ENCODE data around the gene PPARG.

Gene PPARG

DNA sequence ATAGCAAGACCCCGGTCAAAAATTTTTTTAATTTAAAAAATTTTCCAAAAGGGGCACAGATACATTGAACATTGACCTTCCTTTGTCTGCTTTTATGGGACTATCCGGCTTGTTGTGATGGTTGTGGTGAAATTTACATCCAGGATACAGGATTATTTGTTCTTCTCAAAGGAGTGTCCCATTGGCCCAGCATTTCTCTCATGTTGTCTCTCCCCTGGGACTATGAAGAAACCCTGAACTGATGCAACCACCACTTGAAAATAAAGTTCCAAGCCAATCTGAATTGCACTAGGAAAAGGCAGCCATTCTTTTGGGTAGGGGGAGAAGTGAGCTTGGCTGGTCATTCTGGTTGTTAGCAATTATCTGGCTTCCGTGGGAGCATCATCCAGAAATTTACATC lies 58.4 kb downstream of the PPARG start:
- Histone ChIP-seq H2BK120ac (ENCODE audit: low read depth, low read length) (no peak overlapping the region), H4K8ac (ENCODE audit: low read length) (no peak overlapping the region), H3K23ac (ENCODE audit: low read length in 2 of 2) (no peak overlapping the region), H3K4me1 (ENCODE audit: control insufficient read depth, insufficient read depth, low read depth, low read length) (no peaks in the 10 kb centered on the region), H3K27me3 (ENCODE audit: control insufficient read depth in 1 of 2, insufficient read depth in 1 of 2, low read length in 2 of 2) (no peaks in the 10 kb centered on the region), H2BK15ac (ENCODE audit: low read depth, poor library complexity, severe bottlenecking) (no peak overlapping the region), H2BK5ac (ENCODE audit: low read depth, low read length, poor library complexity, severe bottlenecking) (no peak overlapping the region), H3K9ac (ENCODE audit: low read length) (no peak overlapping the region), H2AK5ac (ENCODE audit: low read length, severe bottlenecking) (no peak overlapping the region), H3K79me1 (replicated peaks; ENCODE audit: low read length, poor library complexity, severe bottlenecking) (peaks cover 2% of the 10 kb centered on the region), H3K9me3 (ENCODE audit: control insufficient read depth, low read length) (no peaks in the 10 kb centered on the region), H3K4ac (ENCODE audit: low read depth in 1 of 2, low read length in 2 of 2) (no peak overlapping the region), H4K91ac (ENCODE audit: low read length) (no peak overlapping the region), H3K36me3 (ENCODE audit: control insufficient read depth in 1 of 2, insufficient read depth in 2 of 2, low read depth in 1 of 2, low read length in 2 of 2) (peaks cover 0 to 11% of the 10 kb centered on the region in 2 experiments), H3K4me2 (ENCODE audit: low read length, poor library complexity, severe bottlenecking) (no peak overlapping the region), H2AFZ (ENCODE audit: low read depth, low read length) (no peak overlapping the region), H2BK12ac (ENCODE audit: low read length in 2 of 2) (no peak overlapping the region), H3K27ac (ENCODE audit: low read length, poor library complexity, severe bottlenecking) (no peak overlapping the region), H3K14ac (ENCODE audit: low read length in 2 of 2) (no peak overlapping the region), H3K4me3 (ENCODE audit: insufficient read depth in 1 of 2, low read depth in 1 of 2, low read length in 2 of 2) (no peak overlapping the region), H3K18ac (ENCODE audit: low read depth in 1 of 2, low read length in 2 of 2) (no peak overlapping the region)
- peak; percentile 9 for DNase-seq
- WGBS = 100% methylated on average over 1 of the region's 3 CpGs

DNA sequence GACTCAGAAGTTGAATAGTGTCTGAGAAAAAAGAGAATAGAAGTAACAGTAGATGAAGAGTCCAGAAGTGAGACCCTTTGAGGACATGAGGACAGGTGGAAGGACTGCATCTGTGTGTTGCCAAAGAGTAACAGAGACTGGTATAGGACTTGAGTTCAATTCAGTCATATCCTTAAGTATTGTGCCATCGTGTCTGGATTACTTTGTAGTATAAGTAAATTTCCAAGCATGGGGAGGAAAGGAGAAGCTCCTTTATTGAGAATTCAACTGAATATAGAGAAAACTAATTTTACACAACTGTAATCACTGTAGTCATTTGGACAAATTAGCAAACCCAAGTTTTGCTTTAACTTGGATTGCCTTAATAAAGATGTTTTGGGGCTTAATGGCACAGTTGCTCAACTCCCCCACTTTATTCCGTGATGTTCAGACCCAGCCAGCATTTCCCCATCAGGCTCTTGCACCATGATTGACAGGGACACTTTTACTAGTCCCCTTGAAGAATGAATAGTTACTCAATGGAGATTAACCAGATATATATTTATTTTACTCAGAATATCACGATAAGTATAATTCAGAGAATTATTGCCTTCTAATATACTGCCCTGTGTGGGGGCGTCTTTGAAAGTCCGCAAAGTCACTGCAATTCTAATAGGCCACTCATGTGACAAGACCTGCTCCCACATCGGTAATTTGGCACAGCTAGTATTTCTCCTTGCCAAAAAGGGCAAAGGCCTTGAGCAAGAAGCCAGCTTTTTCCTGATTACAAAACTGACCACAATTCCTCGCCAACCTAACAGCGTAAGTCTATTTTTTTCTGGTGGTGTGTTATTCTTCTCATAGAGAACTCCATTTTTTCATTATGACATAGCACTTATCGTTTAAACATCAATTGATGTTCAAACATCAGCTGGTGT lies 61.3 kb downstream of the PPARG start:
- Histone ChIP-seq H3K27me3 (ENCODE audit: control insufficient read depth in 1 of 2, insufficient read depth in 1 of 2, low read length in 2 of 2) (no peaks in the 10 kb centered on the region), H3K4me1 (ENCODE audit: control insufficient read depth, insufficient read depth, low read depth, low read length) (no peaks in the 10 kb centered on the region), H3K4ac (ENCODE audit: low read depth in 1 of 2, low read length in 2 of 2) (no peak overlapping the region), H3K18ac (ENCODE audit: low read depth in 1 of 2, low read length in 2 of 2) (no peak overlapping the region), H3K23ac (ENCODE audit: low read length in 2 of 2) (no peak overlapping the region), H2BK15ac (ENCODE audit: low read depth, poor library complexity, severe bottlenecking) (no peak overlapping the region), H3K4me2 (ENCODE audit: low read length, poor library complexity, severe bottlenecking) (no peak overlapping the region), H3K27ac (ENCODE audit: low read length, poor library complexity, severe bottlenecking) (no peak overlapping the region), H2AFZ (ENCODE audit: low read depth, low read length) (no peak overlapping the region), H4K8ac (ENCODE audit: low read length) (no peak overlapping the region), H3K36me3 (ENCODE audit: control insufficient read depth in 1 of 2, insufficient read depth in 2 of 2, low read depth in 1 of 2, low read length in 2 of 2) (peaks cover 0 to 11% of the 10 kb centered on the region in 2 experiments), H2BK5ac (ENCODE audit: low read depth, low read length, poor library complexity, severe bottlenecking) (no peak overlapping the region), H3K79me1 (replicated peaks; ENCODE audit: low read length, poor library complexity, severe bottlenecking) (peaks cover 5% of the 10 kb centered on the region), H2BK120ac (ENCODE audit: low read depth, low read length) (no peak overlapping the region), H3K4me3 (ENCODE audit: insufficient read depth in 1 of 2, low read depth in 1 of 2, low read length in 2 of 2) (peak overlapping the region in 1 of 2 experiments; percentile 60), H2BK12ac (ENCODE audit: low read length in 2 of 2) (no peak overlapping the region), H3K14ac (ENCODE audit: low read length in 2 of 2) (no peak overlapping the region), H3K9ac (ENCODE audit: low read length) (peak overlapping the region; percentile 78), H2AK5ac (ENCODE audit: low read length, severe bottlenecking) (no peak overlapping the region), H3K9me3 (ENCODE audit: control insufficient read depth, low read length) (no peaks in the 10 kb centered on the region), H4K91ac (ENCODE audit: low read length) (no peak overlapping the region)
- DNase-seq = no peak
- 95% methylated on average over 4 of the region's 9 CpGs for WGBS

DNA sequence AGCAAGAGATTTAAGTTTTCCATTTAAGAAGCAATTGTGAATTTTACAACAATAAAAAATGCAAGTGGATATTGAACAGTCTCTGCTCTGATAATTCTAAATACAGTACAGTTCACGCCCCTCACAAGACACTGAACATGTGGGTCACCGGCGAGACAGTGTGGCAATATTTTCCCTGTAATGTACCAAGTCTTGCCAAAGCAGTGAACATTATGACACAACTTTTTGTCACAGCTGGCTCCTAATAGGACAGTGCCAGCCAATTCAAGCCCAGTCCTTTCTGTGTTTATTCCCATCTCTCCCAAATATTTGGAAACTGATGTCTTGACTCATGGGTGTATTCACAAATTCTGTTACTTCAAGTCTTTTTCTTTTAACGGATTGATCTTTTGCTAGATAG lies 62.3 kb downstream of the PPARG start:
- no peak overlapping the region for H3K27ac ChIP-seq (ENCODE audit: low read length, poor library complexity, severe bottlenecking)
- no peak overlapping the region for H4K8ac ChIP-seq (ENCODE audit: low read length)
- H3K14ac ChIP-seq (ENCODE audit: low read length in 2 of 2) = no peak overlapping the region
- H3K9me3 ChIP-seq (ENCODE audit: control insufficient read depth, low read length) = no peaks in the 10 kb centered on the region
- peak overlapping the region in 1 of 2 experiments; percentile 60 for H3K4me3 ChIP-seq (ENCODE audit: insufficient read depth in 1 of 2, low read depth in 1 of 2, low read length in 2 of 2)
- H3K23ac ChIP-seq (ENCODE audit: low read length in 2 of 2) = no peak overlapping the region
- no peak overlapping the region for H2BK5ac ChIP-seq (ENCODE audit: low read depth, low read length, poor library complexity, severe bottlenecking)
- no peak overlapping the region for H3K4me2 ChIP-seq (ENCODE audit: low read length, poor library complexity, severe bottlenecking)
- H3K36me3 ChIP-seq (ENCODE audit: control insufficient read depth in 1 of 2, insufficient read depth in 2 of 2, low read depth in 1 of 2, low read length in 2 of 2) = peaks cover 0 to 4% of the 10 kb centered on the region in 2 experiments
- H3K9ac ChIP-seq (ENCODE audit: low read length) = peak overlapping the region; percentile 78
- H2BK15ac ChIP-seq (ENCODE audit: low read depth, poor library complexity, severe bottlenecking) = no peak overlapping the region
- H3K4me1 ChIP-seq (ENCODE audit: control insufficient read depth, insufficient read depth, low read depth, low read length) = no peaks in the 10 kb centered on the region
- H2BK120ac ChIP-seq (ENCODE audit: low read depth, low read length) = no peak overlapping the region
- H4K91ac ChIP-seq (ENCODE audit: low read length) = no peak overlapping the region
- 97% methylated on average over 3 of the region's 4 CpGs for WGBS
- H2AK5ac ChIP-seq (ENCODE audit: low read length, severe bottlenecking) = no peak overlapping the region
- DNase-seq = peak; percentile 28
- no peak overlapping the region for H2BK12ac ChIP-seq (ENCODE audit: low read length in 2 of 2)
- peaks cover 6% of the 10 kb centered on the region for H3K79me1 ChIP-seq (replicated peaks; ENCODE audit: low read length, poor library complexity, severe bottlenecking)
- H2AFZ ChIP-seq (ENCODE audit: low read depth, low read length) = no peak overlapping the region
- no peaks in the 10 kb centered on the region for H3K27me3 ChIP-seq (ENCODE audit: control insufficient read depth in 1 of 2, insufficient read depth in 1 of 2, low read length in 2 of 2)
- H3K4ac ChIP-seq (ENCODE audit: low read depth in 1 of 2, low read length in 2 of 2) = no peak overlapping the region
- no peak overlapping the region for H3K18ac ChIP-seq (ENCODE audit: low read depth in 1 of 2, low read length in 2 of 2)

DNA sequence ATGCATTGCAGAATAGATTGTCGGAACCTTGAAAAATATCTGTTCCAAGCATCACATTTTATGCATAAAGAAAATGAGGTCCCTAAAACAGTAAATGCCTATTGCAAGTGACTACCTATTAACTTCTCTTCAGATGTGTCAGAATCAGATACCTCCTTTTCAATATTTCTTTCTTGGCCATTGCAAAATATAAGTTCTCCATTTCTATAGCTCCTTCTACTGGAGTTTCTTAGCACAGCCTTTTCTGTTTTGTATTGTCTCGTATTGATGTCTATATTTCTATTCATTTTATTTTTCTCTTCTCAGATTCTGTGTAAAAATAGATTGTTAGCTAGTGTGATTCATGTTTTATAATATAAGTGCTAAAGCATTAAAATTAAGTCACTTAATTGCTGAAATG lies 63.4 kb downstream of the PPARG start:
- Histone ChIP-seq H2AK5ac (ENCODE audit: low read length, severe bottlenecking) (no peak overlapping the region), H3K79me1 (replicated peaks; ENCODE audit: low read length, poor library complexity, severe bottlenecking) (peaks cover 8% of the 10 kb centered on the region), H2AFZ (ENCODE audit: low read depth, low read length) (no peak overlapping the region), H3K27me3 (ENCODE audit: control insufficient read depth in 1 of 2, insufficient read depth in 1 of 2, low read length in 2 of 2) (no peaks in the 10 kb centered on the region), H3K4ac (ENCODE audit: low read depth in 1 of 2, low read length in 2 of 2) (no peak overlapping the region), H3K36me3 (ENCODE audit: control insufficient read depth in 1 of 2, insufficient read depth in 2 of 2, low read depth in 1 of 2, low read length in 2 of 2) (peaks cover 0 to 4% of the 10 kb centered on the region in 2 experiments), H3K4me3 (ENCODE audit: insufficient read depth in 1 of 2, low read depth in 1 of 2, low read length in 2 of 2) (no peak overlapping the region), H3K9me3 (ENCODE audit: control insufficient read depth, low read length) (no peaks in the 10 kb centered on the region), H3K27ac (ENCODE audit: low read length, poor library complexity, severe bottlenecking) (no peak overlapping the region), H2BK120ac (ENCODE audit: low read depth, low read length) (no peak overlapping the region), H2BK15ac (ENCODE audit: low read depth, poor library complexity, severe bottlenecking) (no peak overlapping the region), H2BK12ac (ENCODE audit: low read length in 2 of 2) (no peak overlapping the region), H3K9ac (ENCODE audit: low read length) (peak overlapping the region; percentile 78), H4K8ac (ENCODE audit: low read length) (no peak overlapping the region), H3K4me1 (ENCODE audit: control insufficient read depth, insufficient read depth, low read depth, low read length) (no peaks in the 10 kb centered on the region), H4K91ac (ENCODE audit: low read length) (no peak overlapping the region), H3K23ac (ENCODE audit: low read length in 2 of 2) (no peak overlapping the region), H3K14ac (ENCODE audit: low read length in 2 of 2) (no peak overlapping the region), H3K18ac (ENCODE audit: low read depth in 1 of 2, low read length in 2 of 2) (no peak overlapping the region), H3K4me2 (ENCODE audit: low read length, poor library complexity, severe bottlenecking) (no peak overlapping the region), H2BK5ac (ENCODE audit: low read depth, low read length, poor library complexity, severe bottlenecking) (no peak overlapping the region)
- WGBS = 93% methylated on average over 1 of the region's 2 CpGs
- no peak for DNase-seq

Data from mesenchymal stem cell (in vitro differentiated cells and primary cell).